ENCODE measurements around the gene TRIM41. TPM values are rescaled to one million over a fixed set of nuclear protein-coding genes. Genes with fewer than 3 reads are reported as not detected.

Gene TRIM41
- total and polyA plus RNA-seq, 2 of the 13 experiments (the other 11 are each of a cell fraction or from before 2014, with no cell fraction given): 10.2 to 16.7 TPM

DNA sequence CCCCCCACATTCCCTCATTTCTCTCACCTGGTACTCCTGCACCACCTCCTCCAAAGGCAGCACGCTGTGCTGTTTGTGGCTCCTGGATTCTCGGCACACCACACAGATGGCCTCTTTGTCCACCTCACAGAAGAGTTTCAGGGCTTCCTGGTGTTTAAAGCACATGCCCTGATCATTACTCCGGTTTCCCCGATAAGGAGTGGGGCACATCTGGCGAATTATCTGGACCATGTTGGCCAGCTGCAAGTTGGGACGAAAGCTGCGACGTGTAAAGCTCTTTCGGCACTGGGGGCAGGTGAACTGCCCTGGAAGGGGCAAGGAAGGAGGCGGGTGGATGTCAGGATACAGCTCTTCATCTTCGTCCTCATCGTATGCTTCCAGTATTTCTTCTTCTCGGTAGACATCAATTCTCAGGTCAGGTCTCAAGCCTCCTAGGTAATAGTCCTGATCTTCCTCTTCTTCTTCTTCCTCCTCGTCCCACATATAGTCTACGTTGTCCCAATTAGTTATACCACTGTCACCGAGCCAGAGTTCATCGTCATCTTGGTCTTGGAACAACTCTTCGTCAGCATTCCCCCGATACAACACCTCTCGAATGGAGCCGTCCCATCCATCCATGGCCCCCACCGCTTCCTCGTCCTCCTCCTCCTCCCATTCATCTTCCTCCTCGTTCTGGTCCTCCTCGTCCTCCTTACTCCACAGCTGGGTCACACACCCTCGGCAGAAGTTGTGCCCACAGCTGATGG is 37.1 kb downstream of the TRIM41 start:
- ChIA-PET POLR2A (interaction anchor here (1.1 to 5.1 kb wide), 7 partner anchors 9 to 76 kb away, joined by 3 to 102 read pairs (median 9); partner anchors contain the start of genes RACK1 and TRIM41), CTCF (ENCODE audit: low intra/inter-chr PET ratio, low total read pairs) (no interaction called here)
- Histone ChIP-seq H3K27me3 (ENCODE audit: control insufficient read depth in 1 of 2, insufficient read depth in 2 of 2, low read length in 2 of 2) (no peaks in the 10 kb centered on the region; a peak in 1 of 5 replicates), H3K36me3 (replicated peaks in 1 of 2; ENCODE audit: control insufficient read depth in 1 of 2, insufficient read depth in 2 of 2, low read length in 2 of 2) (peaks cover 4 to 17% of the 10 kb centered on the region in 2 experiments; a peak in 3 of 5 replicates), H4K20me1 (ENCODE audit: insufficient read depth, low read length) (peaks cover 17% of the 10 kb centered on the region), H3K9me3 (ENCODE audit: low read length) (no peaks in the 10 kb centered on the region), H3K27ac (ENCODE audit: extremely low read length, insufficient read depth, low read length) (peak overlapping the region; percentile 90), H3K9ac (ENCODE audit: insufficient read depth, low read depth, low read length) (peak overlapping the region; percentile 99), H3K4me3 (replicated peaks in 1 of 3; ENCODE audit: insufficient read depth in 1 of 3, low read depth in 2 of 3, low read length in 3 of 3) (peak overlapping the region; percentile 86 to 97 (median 94)), H3K4me1 (ENCODE audit: insufficient read depth, low read length) (peaks cover 48% of the 10 kb centered on the region), H3K79me2 (ENCODE audit: insufficient read depth, low read length) (peaks cover 52% of the 10 kb centered on the region), H3K4me2 (ENCODE audit: low read depth, low read length) (peak overlapping the region; percentile 99), H2AFZ (ENCODE audit: low read length) (no peak overlapping the region)
- in situ Hi-C loops (cut with HindIII; ENCODE audit: extremely low pct_ligation_motif_present, low pct_unique_long_range_greater_than_20kb) (no loop called here), intact Hi-C loops (cut with micrococcal nuclease; ENCODE audit: unreplicated experiment) (loop anchor here (2.0 kb wide), 1 partner anchor 13 kb away; no protein-coding TSS in a partner anchor)
- no peak for DNase-seq (ENCODE audit: low spot score)
- ATAC-seq: no peak
- BruUV-seq (replicated peaks): TSS peak; percentile 65
- FAIRE-seq: no peak
- under 1% methylated on average over 25 of the region's 26 CpGs for WGBS (ENCODE audit: low lambda C conversion rate)
- TF ChIP-seq ZBTB3 (CRISPR knock-in tag; IDR thresholded peaks at IDR 0.05; ENCODE audit: borderline replicate concordance, low read depth) (no peak), ZNF562 (CRISPR knock-in tag; IDR thresholded peaks at IDR 0.05; ENCODE audit: borderline replicate concordance) (no peak), ZNF510 (CRISPR knock-in tag; IDR thresholded peaks at IDR 0.05; ENCODE audit: low read depth) (0 out of 2 replicates have a peak, but pooled peaks have one; percentile 17), ARNTL (CRISPR knock-in tag; IDR thresholded peaks at IDR 0.05) (no peak), SP4 (CRISPR knock-in tag; IDR thresholded peaks at IDR 0.05) (no peak), ZFP36L2 (CRISPR knock-in tag; IDR thresholded peaks at IDR 0.05) (no peak), HOXA5 (CRISPR knock-in tag; IDR thresholded peaks at IDR 0.05) (no peak), HMG20A (CRISPR knock-in tag; IDR thresholded peaks at IDR 0.05; ENCODE audit: borderline replicate concordance) (0 out of 2 replicates have a peak, but pooled peaks have one; percentile 1), ARHGAP35 (CRISPR knock-in tag; IDR thresholded peaks at IDR 0.05; ENCODE audit: borderline replicate concordance) (no peak), PAF1 (CRISPR knock-in tag; IDR thresholded peaks at IDR 0.05) (0 out of 2 replicates have a peak, but pooled peaks have one; percentile 30), ZNF263 (CRISPR knock-in tag; IDR thresholded peaks at IDR 0.05) (peak; percentile 76), YEATS4 (CRISPR knock-in tag; IDR thresholded peaks at IDR 0.05; ENCODE audit: borderline replicate concordance) (no peak), KDM3A (CRISPR knock-in tag; IDR thresholded peaks at IDR 0.05; ENCODE audit: low read depth) (no peak), SUZ12 (IDR thresholded peaks at IDR 0.05; ENCODE audit: low read depth, low read length) (no peak), KDM2A (CRISPR knock-in tag; IDR thresholded peaks at IDR 0.05; ENCODE audit: borderline replicate concordance, low read depth) (peak; percentile 33; the same call in 1 of the 2 replicates)
- TF ChIP-seq, protein P1, sequence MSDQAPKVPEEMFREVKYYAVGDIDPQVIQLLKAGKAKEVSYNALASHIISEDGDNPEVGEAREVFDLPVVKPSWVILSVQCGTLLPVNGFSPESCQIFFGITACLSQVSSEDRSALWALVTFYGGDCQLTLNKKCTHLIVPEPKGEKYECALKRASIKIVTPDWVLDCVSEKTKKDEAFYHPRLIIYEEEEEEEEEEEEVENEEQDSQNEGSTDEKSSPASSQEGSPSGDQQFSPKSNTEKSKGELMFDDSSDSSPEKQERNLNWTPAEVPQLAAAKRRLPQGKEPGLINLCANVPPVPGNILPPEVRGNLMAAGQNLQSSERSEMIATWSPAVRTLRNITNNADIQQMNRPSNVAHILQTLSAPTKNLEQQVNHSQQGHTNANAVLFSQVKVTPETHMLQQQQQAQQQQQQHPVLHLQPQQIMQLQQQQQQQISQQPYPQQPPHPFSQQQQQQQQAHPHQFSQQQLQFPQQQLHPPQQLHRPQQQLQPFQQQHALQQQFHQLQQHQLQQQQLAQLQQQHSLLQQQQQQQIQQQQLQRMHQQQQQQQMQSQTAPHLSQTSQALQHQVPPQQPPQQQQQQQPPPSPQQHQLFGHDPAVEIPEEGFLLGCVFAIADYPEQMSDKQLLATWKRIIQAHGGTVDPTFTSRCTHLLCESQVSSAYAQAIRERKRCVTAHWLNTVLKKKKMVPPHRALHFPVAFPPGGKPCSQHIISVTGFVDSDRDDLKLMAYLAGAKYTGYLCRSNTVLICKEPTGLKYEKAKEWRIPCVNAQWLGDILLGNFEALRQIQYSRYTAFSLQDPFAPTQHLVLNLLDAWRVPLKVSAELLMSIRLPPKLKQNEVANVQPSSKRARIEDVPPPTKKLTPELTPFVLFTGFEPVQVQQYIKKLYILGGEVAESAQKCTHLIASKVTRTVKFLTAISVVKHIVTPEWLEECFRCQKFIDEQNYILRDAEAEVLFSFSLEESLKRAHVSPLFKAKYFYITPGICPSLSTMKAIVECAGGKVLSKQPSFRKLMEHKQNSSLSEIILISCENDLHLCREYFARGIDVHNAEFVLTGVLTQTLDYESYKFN (CRISPR knock-in tag; conservative IDR thresholded peaks at IDR 0.05): no peak
- TF ChIP-seq, protein P2, sequence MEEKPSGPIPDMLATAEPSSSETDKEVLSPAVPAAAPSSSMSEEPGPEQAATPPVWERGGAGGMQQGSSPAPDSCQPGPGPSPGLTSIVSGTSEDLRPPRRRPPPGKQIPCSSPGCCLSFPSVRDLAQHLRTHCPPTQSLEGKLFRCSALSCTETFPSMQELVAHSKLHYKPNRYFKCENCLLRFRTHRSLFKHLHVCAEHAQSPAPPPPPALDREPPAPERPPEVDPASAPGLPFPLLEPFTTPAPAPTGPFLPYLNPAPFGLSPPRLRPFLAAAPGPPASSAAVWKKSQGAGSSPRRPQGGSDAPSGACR (CRISPR knock-in tag; IDR thresholded peaks at IDR 0.05): no peak
- TF ChIP-seq, protein P3, sequence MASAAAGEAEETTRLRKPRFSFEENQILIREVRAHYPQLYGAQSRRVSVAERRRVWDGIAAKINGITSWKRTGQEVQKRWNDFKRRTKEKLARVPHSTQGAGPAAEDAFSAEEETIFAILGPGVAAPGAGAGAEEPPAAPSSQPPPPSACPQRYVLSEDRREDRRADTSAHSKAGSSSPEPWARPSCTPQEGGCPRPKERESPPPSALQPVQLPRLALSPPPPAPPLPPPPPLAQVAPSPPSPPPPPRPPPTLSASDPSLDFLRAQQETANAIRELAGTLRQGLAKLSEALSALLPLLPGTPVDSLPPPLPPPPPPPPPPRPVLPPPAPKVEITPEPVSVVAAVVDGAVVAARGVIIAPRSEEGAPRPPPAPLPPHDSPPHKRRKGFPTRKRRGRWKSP (CRISPR knock-in tag; IDR thresholded peaks at IDR 0.05): no peak
- TF ChIP-seq, protein P4, sequence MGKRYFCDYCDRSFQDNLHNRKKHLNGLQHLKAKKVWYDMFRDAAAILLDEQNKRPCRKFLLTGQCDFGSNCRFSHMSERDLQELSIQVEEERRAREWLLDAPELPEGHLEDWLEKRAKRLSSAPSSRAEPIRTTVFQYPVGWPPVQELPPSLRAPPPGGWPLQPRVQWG (CRISPR knock-in tag; IDR thresholded peaks at IDR 0.05; ENCODE audit: borderline replicate concordance, low read depth): 0 out of 2 replicates have a peak, but pooled peaks have one; percentile 12
